Osteoblast (primary cell): ENCODE measurements around the gene PTCHD1. TPM values are rescaled to one million over a fixed set of nuclear protein-coding genes. Genes with fewer than 3 reads are reported as not detected.

ENCODE experiments used
- DNase-seq: peaks from one replicate; pipeline ENCODE4 v3.0.0; 2011; ENCODE audit warnings: low spot score, mixed read lengths; ENCODE audit not compliant: insufficient read length; ENCODE audit errors: missing footprints
- H2AFZ ChIP-seq: 2 replicates; pipeline ENCODE4 v1.6.0; 2011; ENCODE audit warnings: mild to moderate bottlenecking, low read length
- H3K27ac ChIP-seq: 2 replicates; pipeline ENCODE4 v1.5.1; 2011; ENCODE audit warnings: mild to moderate bottlenecking, low read depth, low read length, moderate library complexity
- H3K27me3 ChIP-seq: 2 replicates; pipeline ENCODE4 v1.6.0; 2012; ENCODE audit warnings: mild to moderate bottlenecking, control low read depth, inconsistent platforms, low read length, moderate library complexity; ENCODE audit not compliant: insufficient read depth
- H3K36me3 ChIP-seq: 2 replicates; pipeline ENCODE4 v1.5.1; 2011; ENCODE audit warnings: mild to moderate bottlenecking, low read length, control low read depth, moderate library complexity; ENCODE audit not compliant: insufficient read depth
- H3K4me1 ChIP-seq: 2 replicates; pipeline ENCODE4 v1.5.1; 2011; ENCODE audit warnings: mild to moderate bottlenecking, low read length, control low read depth, moderate library complexity; ENCODE audit not compliant: insufficient read depth
- H3K4me2 ChIP-seq: 2 replicates; pipeline ENCODE4 v1.6.0; 2011; ENCODE audit warnings: mild to moderate bottlenecking, low read length; ENCODE audit not compliant: insufficient read depth
- H3K4me3 ChIP-seq: fragments of 200-600 bp; sonication (generic); 3 replicates; pipeline ENCODE4 v1.5.1; 2012; ENCODE audit warnings: mild to moderate bottlenecking, low read length, inconsistent platforms; ENCODE audit not compliant: insufficient read depth
- H3K79me2 ChIP-seq: 2 replicates; pipeline ENCODE4 v1.6.0; 2012; ENCODE audit warnings: mild to moderate bottlenecking, low read length, control low read depth, inconsistent platforms; ENCODE audit not compliant: insufficient read depth
- H3K9me3 ChIP-seq: 2 replicates; pipeline ENCODE4 v1.5.1; 2011; ENCODE audit warnings: low read depth, low read length, control low read depth
- H4K20me1 ChIP-seq: 2 replicates; pipeline ENCODE4 v1.6.0; 2012; ENCODE audit warnings: mild to moderate bottlenecking, low read length, control low read depth; ENCODE audit not compliant: insufficient read depth
- CTCF ChIP-seq: IDR thresholded peaks from 2 replicates; pipeline ENCODE4 v1.5.1; 2011; ENCODE audit warnings: mild to moderate bottlenecking, low read depth, low read length, moderate library complexity; ENCODE audit errors: extremely low read depth
- total RNA-seq: library from RNA; depleted of rRNA; stranded (reverse); fragments of >200 nt; gene quantifications from 2 replicates; pipeline ENCODE4 v1.2.3, GENCODE V29; 2012

PTCHD1 gene
- total RNA-seq, 1 donor, result not detected

- Histone ChIP-seq H3K4me2 (no peak overlapping the region), H3K27ac (no peak overlapping the region), H3K79me2 (no peaks in the 10 kb centered on the region), H3K4me3 (no peak overlapping the region), H3K9me3 (no peaks in the 10 kb centered on the region), H3K4me1 (no peaks in the 10 kb centered on the region), H3K36me3 (no peaks in the 10 kb centered on the region), H2AFZ (no peak overlapping the region), H4K20me1 (no peaks in the 10 kb centered on the region), H3K27me3 (peaks cover 4% of the 10 kb centered on the region)
- DNase-seq, result peak; percentile 26
- TF ChIP-seq CTCF, result no peak
Measured at GRCh38 chrX:23341452-23341851, 6.8 kb downstream of the PTCHD1 start.

GRCh38 chrX:23344238-23344903 is 9.7 kb downstream of the PTCHD1 start:
- DNase-seq, result peak; percentile 36
- Histone ChIP-seq H3K27ac (no peak overlapping the region), H3K27me3 (no peaks in the 10 kb centered on the region), H2AFZ (no peak overlapping the region), H3K4me2 (no peak overlapping the region), H3K4me1 (no peaks in the 10 kb centered on the region), H3K9me3 (no peaks in the 10 kb centered on the region), H3K36me3 (no peaks in the 10 kb centered on the region), H3K4me3 (no peak overlapping the region), H4K20me1 (no peaks in the 10 kb centered on the region), H3K79me2 (no peaks in the 10 kb centered on the region)
- TF ChIP-seq CTCF, result no peak

- Histone ChIP-seq H3K4me3 (no peak overlapping the region), H4K20me1 (no peaks in the 10 kb centered on the region), H3K4me1 (no peaks in the 10 kb centered on the region), H3K79me2 (no peaks in the 10 kb centered on the region), H3K27ac (no peak overlapping the region), H2AFZ (no peak overlapping the region), H3K36me3 (no peaks in the 10 kb centered on the region), H3K4me2 (no peak overlapping the region), H3K9me3 (no peaks in the 10 kb centered on the region), H3K27me3 (no peaks in the 10 kb centered on the region)
- TF ChIP-seq CTCF, result no peak
- DNase-seq, result no peak
Measured at GRCh38 chrX:23344904-23345271, 10.2 kb downstream of the PTCHD1 start.

GRCh38 chrX:23356189-23356588 is 21.5 kb downstream of the PTCHD1 start:
- H3K36me3 ChIP-seq, result no peaks in the 10 kb centered on the region
- no peak for DNase-seq
- no peaks in the 10 kb centered on the region for H4K20me1 ChIP-seq
- H3K79me2 ChIP-seq, result no peaks in the 10 kb centered on the region
- H3K27ac ChIP-seq, result no peak overlapping the region
- H3K4me3 ChIP-seq, result no peak overlapping the region
- H3K9me3 ChIP-seq, result no peaks in the 10 kb centered on the region
- no peak overlapping the region for H2AFZ ChIP-seq
- no peak overlapping the region for H3K4me2 ChIP-seq
- H3K27me3 ChIP-seq, result no peaks in the 10 kb centered on the region
- no peak for TF ChIP-seq CTCF
- H3K4me1 ChIP-seq, result no peaks in the 10 kb centered on the region
